NOMO-1 treated with dmso at 0.1 percent for 144 hours (cell line): ENCODE measurements around the gene CALCOCO1.
"Not testable (repeated sequence)": the region's sequence is repeated elsewhere in the genome, so short reads cannot be mapped to it uniquely, and the experiment has no call there.

ENCODE experiments used
- DNase-seq: peaks from one replicate; lab custom pipeline; 2025; ENCODE audit not compliant: unreplicated experiment; lab: John Stamatoyannopoulos, UW

CALCOCO1 gene

GRCh38 chr12:53727310-53728041 lies at the start of gene CALCOCO1:
Gene CALCOCO1 (minus strand): TSS chr12:53727452. CDS start chr12:53725242, 2,210 bp downstream.
- DNase-seq: peak; percentile 99

- no peak for DNase-seq
Observed at GRCh38 chr12:53776872-53777271, 49.6 kb upstream of the CALCOCO1 start.

- no peak for DNase-seq
Observed at GRCh38 chr12:53775478-53776145, 48.4 kb upstream of the CALCOCO1 start.

DNA sequence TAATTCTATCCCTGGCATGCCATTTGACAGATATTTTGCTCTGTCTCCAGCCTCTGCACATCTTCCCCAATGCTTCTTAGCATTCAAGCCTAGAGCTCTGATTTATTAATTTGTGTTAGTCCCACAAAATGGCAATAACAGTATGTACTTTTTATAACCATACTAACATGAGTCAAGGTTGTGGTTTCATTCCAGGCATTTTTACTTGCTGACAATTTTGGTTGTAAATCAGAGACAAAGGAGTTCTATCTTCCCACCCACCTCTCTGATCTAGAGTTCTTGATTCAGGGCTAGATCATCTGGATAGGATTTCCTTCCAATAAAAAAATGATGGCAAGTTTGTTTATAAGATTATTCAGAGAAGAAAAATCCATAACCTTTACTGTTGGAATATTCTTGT lies 43.0 kb upstream of the CALCOCO1 start:
- no peak for DNase-seq

DNA sequence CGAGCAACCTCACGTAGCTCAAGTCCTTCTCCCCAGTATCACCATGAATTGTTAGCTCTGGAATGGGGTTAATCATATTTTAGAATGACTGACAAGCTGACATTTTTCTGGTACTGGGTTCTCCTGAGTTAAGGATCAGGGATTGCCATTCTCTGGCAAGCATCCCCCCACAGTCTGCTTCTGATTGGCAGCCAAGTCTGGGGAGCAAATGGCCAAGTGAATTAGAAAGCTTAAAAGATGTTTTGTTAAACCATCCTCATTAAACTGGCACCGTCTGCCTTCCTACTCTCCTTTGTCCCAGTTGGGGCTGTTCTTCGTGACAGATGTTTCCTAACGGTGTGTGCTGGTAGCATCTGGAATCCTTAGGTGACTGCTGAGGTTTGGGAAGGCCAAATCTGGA lies 41.7 kb upstream of the CALCOCO1 start:
- no peak for DNase-seq

DNA sequence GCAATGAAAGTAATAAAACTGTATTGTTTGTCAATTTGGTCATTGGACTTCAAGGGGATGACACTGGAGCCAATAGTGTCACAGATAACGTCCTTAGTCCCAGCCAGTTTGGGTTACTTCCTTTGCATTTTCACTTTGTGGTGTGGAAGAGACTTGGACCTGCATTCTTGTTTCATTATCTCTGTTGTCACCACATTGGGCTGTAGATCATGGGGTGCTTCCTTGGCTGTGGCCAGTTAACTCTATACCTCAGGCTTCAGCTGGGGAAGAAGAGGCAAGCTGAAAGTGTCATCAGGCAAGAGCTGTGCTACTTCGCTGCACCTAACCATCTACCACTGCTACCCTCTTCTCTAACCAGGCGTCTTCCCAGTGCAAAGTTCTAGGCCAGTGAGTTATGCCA lies 39.6 kb upstream of the CALCOCO1 start:
- no peak for DNase-seq

- DNase-seq: no peak
Observed at GRCh38 chr12:53765891-53766290, 38.6 kb upstream of the CALCOCO1 start.

GRCh38 chr12:53764615-53765014 lies 37.4 kb upstream of the CALCOCO1 start:
- DNase-seq: no peak

DNA sequence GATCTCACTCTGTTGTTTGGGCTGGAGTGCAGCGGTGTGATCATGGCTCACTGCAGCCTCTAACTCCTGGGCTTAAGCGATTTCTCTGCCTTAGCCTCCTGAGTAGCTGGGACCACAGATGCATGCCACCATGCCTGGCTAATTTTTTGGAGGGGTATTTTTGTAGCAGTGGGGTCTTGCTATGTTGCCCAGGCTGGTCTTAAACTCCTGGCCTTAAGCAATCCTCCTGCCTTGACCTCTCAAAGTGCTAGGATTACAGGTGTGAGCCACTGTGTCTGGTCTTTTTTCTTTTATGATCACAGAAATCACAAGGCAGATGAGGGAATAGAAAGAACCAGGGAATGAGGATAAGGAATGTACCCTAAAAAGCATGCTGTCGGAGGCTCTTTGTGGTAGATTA lies 35.5 kb upstream of the CALCOCO1 start:
- DNase-seq: not testable (repeated sequence)

DNA sequence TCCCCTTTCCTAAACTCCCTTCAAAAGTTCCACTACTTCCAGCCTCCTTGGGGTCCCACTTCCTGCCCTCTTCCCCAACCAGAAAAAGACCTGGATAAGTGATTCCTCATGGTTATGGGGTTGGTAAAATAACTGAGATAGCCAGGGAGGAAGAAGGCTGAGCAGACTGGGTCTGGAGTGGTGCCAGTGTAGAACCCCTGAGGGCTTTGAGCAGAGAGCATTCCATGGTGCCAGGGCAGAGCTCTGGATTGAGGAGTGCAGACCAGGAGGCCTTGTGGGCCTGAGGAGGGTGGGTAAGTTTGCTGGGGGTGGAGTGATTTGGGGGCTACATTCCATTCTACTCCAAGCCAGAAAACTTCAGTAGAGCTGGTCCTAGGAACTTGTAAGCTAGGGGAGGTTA lies 34.1 kb upstream of the CALCOCO1 start:
- DNase-seq: no peak

- DNase-seq: no peak
Observed at GRCh38 chr12:53759261-53759660, 32.0 kb upstream of the CALCOCO1 start.

DNA sequence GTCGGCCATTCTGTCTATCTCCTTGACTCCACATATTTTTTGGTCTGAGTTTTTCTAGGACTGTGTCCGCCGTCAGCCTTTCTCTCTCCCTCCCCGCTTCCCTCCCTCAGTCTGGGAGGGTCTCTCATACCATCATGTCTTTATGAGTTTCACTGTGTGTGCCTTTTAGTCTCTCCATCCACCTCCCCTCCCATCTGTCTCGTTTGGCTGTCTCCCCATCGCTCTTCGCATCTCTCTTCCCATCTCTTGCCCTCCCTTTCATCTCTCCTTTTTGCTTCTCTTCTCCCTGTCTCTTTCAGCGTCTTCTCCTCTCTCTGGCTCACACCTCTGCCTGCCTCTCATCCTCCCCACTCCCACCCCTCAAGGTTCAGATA lies 31.5 kb upstream of the CALCOCO1 start:
- no peak for DNase-seq

DNA sequence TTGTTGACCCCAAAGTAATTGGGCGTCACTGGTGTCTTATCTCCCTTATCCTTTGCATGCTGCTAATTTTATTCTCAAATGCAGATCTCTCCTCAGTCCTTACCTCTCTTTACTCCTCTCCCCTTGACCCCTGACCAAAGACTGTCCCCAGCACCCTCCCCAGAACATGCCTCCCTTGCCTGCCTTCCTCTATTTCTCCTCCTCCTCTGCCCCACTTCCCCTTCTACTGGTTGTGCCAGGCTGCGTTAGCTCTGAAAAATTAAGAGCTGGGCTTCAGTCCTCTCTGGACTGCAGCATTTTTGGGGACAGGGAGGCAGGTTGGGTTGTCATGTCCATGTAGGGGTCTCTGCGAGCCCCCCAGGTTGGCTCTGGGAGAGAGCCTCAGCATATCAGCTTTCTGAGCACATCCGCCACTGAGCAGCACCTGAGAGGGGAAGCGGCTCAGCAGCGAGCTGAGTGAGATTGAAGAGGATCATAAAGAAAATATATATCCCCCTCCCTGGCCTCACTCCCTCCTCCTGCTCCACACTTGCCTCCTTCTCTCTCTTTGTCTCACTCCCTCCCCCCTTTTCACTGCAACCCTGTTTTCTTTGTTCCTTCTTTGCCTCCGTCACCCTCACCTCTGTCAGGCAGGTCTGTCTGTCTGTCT lies 31.0 kb upstream of the CALCOCO1 start:
- DNase-seq: peak; percentile 24

DNA sequence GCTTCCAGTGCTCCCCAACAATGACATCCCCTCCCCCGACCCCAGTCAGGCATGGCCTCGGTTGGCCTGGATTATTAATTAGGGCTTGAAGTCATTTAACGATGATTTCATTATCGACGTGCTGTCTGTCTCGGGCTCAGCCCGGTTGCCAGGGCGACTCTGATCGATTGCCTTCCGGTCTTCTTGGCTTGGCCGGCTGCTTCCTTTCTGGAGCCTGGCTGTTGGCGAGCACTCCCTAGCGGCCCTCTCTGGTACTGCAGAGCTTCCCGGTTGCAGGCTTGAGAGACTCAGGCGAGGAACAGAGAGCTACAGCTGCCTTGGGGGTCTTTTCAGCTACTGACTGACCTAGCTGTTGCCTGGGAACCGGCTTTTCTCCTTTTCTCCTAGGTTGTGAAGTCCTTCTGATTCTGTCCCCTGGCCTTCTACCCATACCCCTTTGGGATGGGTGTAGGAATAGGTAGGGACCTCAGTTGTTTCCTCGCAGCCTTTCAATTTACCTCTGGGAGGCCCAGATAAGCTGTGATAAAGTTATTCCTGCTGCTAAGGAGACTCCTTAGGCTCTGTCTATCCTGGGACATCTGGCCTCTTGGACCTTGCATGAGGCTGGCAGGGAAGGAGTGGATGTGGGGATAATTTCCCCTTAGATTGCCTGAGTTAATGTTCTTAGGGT lies 30.0 kb upstream of the CALCOCO1 start:
- peak; percentile 69 for DNase-seq

DNA sequence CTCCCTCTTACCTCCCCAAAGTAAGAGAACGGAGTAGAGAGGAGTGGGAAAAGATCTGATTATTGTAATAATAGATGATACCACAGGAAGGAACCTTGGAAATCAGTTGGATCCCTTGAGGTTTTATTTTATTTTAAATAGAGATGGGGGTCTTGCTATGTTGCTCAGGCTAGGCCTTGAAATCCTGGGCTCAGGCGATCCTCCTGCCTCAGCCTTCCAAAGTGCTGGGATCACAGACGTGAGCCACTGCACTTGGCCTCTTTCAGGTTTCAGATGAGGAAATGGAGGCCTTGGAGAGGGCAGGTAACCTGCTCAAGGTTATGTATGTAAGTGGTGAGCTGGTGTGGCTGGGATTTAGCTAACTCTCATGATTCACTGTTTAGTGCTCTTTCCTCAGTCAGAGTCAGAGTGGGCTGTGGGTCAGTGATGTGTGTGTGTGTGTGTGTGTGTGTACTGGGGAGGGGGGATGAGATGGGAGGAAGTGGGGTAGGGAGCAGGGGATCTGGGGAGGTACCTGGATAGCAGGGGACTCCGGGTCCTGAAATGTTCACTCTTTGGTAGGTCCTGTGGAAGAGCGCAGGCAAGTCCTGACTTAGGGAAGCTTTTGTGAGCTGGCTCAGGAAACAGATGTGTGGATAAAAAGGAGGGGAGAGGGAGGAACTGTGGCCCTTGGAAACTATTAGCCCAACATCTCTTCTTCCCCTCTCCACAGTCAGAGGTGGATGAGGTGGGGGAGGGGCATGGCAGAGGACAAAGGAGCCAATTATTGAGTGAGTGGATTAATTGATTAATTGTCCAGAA lies 29.2 kb upstream of the CALCOCO1 start:
- no peak for DNase-seq

DNA sequence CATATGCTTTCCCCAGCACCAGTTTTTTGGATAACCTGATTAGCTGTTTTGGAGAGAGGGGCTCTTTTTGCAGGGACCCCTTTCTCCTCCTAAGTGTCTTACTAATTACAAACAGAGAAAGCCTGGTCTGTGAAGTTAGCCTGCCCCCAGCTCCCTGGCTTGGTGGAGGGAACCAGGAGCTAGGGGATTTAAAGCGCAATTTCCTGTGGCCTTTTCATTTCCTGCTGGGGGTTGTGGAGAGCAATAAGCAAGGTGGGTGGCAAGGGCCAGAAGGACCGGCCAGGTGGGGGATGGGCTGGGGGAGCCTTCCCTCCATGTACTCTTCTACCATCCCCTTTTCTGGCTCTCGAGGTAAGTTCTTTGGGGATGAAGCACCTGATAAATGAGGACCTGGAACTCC lies 28.6 kb upstream of the CALCOCO1 start:
- DNase-seq: no peak

DNA sequence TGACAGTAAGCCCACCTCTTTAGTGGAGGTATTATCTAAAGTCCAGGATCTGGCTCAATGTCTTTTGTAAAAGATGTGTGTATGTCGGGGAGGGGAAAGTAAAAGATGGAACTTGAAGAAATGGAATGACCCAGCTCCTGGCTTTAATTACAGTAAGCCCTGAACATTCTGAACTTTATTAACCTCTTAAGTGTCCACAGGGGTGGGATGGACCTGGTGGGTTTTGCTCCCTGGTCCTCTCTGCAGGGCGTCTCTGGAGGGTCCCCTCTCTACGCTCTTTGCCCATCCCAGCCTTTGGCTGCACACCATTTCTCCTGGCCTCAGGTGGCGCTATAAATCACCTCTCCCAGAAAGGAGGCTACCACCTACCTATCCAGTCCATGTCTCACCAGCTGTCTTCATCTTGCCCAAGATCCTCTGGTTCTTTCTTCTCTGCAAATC lies 28.2 kb upstream of the CALCOCO1 start:
- DNase-seq: no peak

- DNase-seq: no peak
Observed at GRCh38 chr12:53754633-53755264, 27.5 kb upstream of the CALCOCO1 start.

DNA sequence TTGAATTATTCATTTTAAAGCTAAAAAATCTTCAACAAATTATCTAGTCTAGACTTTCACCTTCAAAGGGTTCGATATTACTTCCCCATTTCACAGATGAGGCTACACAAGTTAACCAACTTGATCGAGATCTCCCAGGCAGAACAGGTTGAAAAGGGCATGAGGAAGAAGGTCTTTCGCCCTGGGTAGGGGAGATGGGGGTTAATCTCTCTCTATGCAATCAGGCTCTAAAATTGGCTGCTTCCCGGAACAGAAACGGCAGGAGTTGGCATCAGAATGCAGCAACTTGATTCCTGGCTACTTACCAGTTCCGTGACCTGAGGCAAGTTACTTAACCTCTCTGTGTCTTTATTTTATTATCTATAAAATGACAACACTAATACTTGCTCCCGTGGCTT lies 26.9 kb upstream of the CALCOCO1 start:
- DNase-seq: no peak

DNA sequence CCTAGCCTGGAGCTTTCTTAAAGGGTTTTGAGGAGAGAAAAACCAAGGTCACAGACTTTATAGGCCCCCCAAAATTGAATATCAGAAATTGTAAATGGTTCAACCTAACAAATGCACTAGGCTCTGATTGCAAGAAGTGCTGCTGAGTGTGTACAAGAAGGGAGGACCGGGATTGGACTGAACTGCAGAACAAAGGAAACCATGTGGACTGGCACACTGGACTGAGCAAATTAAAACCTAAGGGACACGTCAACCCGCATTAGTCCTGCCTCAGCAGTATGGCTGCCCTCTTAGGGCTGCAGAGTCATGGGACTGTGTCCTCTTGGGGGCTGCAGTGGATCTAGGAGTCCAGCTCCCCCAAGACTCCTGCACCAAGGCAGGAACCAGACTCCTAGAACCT lies 25.4 kb upstream of the CALCOCO1 start:
- DNase-seq: no peak
